ENCODE data around the gene NTMT1.

Gene NTMT1

GRCh38 chr9:129667378-129667777 is 41.4 kb downstream of the NTMT1 start:
- no peaks in the 10 kb centered on the region for H3K36me3 ChIP-seq (ENCODE audit: control insufficient read depth in 1 of 2, insufficient read depth in 2 of 2, low read length in 2 of 2)
- no peak overlapping the region for H3K27ac ChIP-seq (ENCODE audit: low read depth, low read length)
- no peaks in the 10 kb centered on the region for H3K4me1 ChIP-seq (ENCODE audit: control insufficient read depth in 1 of 2, insufficient read depth in 2 of 2, low read length in 2 of 2)
- H3K4me3 ChIP-seq (ENCODE audit: low read depth in 1 of 2, low read length in 2 of 2), result no peak overlapping the region
- H3K9ac ChIP-seq (ENCODE audit: low read depth in 1 of 2, low read length in 2 of 2), result no peak overlapping the region
- peaks cover 11% of the 10 kb centered on the region in 2 donors for H3K27me3 ChIP-seq (ENCODE audit: control insufficient read depth in 1 of 2, insufficient read depth in 2 of 2, low read length in 2 of 2)
- H3K9me3 ChIP-seq (ENCODE audit: control insufficient read depth in 1 of 2, low read length in 2 of 2), result no peaks in the 10 kb centered on the region

DNA sequence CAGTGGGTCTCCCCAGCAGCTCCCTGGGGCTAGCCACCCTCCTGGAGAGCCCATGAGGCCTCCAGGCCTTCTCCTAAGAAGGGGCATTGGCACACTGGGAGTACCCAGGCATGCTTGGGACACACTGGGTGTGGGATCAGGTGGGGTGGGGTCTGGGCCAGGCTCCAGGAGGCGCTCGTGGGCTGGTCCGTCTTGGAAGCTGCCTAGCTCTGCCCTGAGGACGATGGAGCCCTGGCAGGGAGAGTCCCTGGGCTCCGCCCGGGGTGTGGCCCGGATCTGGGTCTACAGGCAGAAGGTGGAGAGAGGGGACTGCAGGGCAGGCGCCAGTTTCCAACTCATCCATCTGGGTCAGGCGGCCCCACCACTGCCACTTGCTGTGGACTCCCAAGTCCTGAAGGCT is 41.9 kb downstream of the NTMT1 start:
- Histone ChIP-seq H3K4me1 (ENCODE audit: control insufficient read depth in 1 of 2, insufficient read depth in 2 of 2, low read length in 2 of 2) (no peaks in the 10 kb centered on the region), H3K9ac (ENCODE audit: low read depth in 1 of 2, low read length in 2 of 2) (no peak overlapping the region), H3K4me3 (ENCODE audit: low read depth in 1 of 2, low read length in 2 of 2) (no peak overlapping the region), H3K36me3 (ENCODE audit: control insufficient read depth in 1 of 2, insufficient read depth in 2 of 2, low read length in 2 of 2) (no peaks in the 10 kb centered on the region), H3K9me3 (ENCODE audit: control insufficient read depth in 1 of 2, low read length in 2 of 2) (no peaks in the 10 kb centered on the region), H3K27me3 (ENCODE audit: control insufficient read depth in 1 of 2, insufficient read depth in 2 of 2, low read length in 2 of 2) (peaks cover 11% of the 10 kb centered on the region in 2 donors), H3K27ac (ENCODE audit: low read depth, low read length) (no peak overlapping the region)

DNA sequence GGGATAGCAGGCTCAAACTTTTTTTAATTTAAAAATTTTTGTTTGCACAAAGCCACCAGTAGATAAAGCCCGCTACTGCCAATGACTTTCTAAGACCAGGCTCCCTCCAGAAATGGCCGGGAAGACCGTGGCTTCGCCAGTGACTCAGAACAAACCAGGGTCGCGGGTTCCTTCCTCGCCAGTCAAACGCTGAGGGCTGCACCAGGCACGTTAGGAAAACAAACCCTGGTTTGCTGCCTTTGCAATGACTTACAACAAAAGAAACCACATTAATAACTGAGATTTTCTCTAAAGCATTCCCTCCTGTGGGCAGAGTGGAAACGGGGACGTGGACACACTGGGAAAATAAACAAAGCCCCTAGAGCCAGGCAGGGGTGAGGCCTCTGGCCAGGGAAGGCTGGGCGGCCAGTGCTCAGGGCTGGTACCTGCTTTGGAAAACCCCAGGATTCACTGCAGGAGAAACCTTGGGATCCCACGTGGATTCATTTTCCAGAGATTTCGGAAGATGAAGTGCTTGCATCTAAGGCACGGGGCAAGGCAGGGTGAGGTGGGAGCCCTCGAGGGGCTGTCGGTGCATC is 43.3 kb downstream of the NTMT1 start:
- no peak overlapping the region for H3K9ac ChIP-seq (ENCODE audit: low read depth in 1 of 2, low read length in 2 of 2)
- no peak overlapping the region for H3K4me3 ChIP-seq (ENCODE audit: low read depth in 1 of 2, low read length in 2 of 2)
- no peaks in the 10 kb centered on the region for H3K9me3 ChIP-seq (ENCODE audit: control insufficient read depth in 1 of 2, low read length in 2 of 2)
- H3K27me3 ChIP-seq (ENCODE audit: control insufficient read depth in 1 of 2, insufficient read depth in 2 of 2, low read length in 2 of 2), result peaks cover 11% of the 10 kb centered on the region in 2 donors
- no peak overlapping the region for H3K27ac ChIP-seq (ENCODE audit: low read depth, low read length)
- no peaks in the 10 kb centered on the region for H3K36me3 ChIP-seq (ENCODE audit: control insufficient read depth in 1 of 2, insufficient read depth in 2 of 2, low read length in 2 of 2)
- H3K4me1 ChIP-seq (ENCODE audit: control insufficient read depth in 1 of 2, insufficient read depth in 2 of 2, low read length in 2 of 2), result no peaks in the 10 kb centered on the region

- Histone ChIP-seq H3K27me3 (ENCODE audit: control insufficient read depth in 1 of 2, insufficient read depth in 2 of 2, low read length in 2 of 2) (peaks cover 7 to 11% of the 10 kb centered on the region in 2 donors), H3K27ac (ENCODE audit: low read depth, low read length) (no peak overlapping the region), H3K36me3 (ENCODE audit: control insufficient read depth in 1 of 2, insufficient read depth in 2 of 2, low read length in 2 of 2) (no peaks in the 10 kb centered on the region), H3K4me1 (ENCODE audit: control insufficient read depth in 1 of 2, insufficient read depth in 2 of 2, low read length in 2 of 2) (no peaks in the 10 kb centered on the region), H3K9ac (ENCODE audit: low read depth in 1 of 2, low read length in 2 of 2) (no peak overlapping the region), H3K9me3 (ENCODE audit: control insufficient read depth in 1 of 2, low read length in 2 of 2) (no peaks in the 10 kb centered on the region), H3K4me3 (ENCODE audit: low read depth in 1 of 2, low read length in 2 of 2) (no peak overlapping the region)
Observed at GRCh38 chr9:129669946-129670345, 44.0 kb downstream of the NTMT1 start.

- no peaks in the 10 kb centered on the region for H3K9me3 ChIP-seq (ENCODE audit: control insufficient read depth in 1 of 2, low read length in 2 of 2)
- no peak overlapping the region for H3K4me3 ChIP-seq (ENCODE audit: low read depth in 1 of 2, low read length in 2 of 2)
- H3K36me3 ChIP-seq (ENCODE audit: control insufficient read depth in 1 of 2, insufficient read depth in 2 of 2, low read length in 2 of 2), result no peaks in the 10 kb centered on the region
- peaks cover 7 to 11% of the 10 kb centered on the region in 2 donors for H3K27me3 ChIP-seq (ENCODE audit: control insufficient read depth in 1 of 2, insufficient read depth in 2 of 2, low read length in 2 of 2)
- H3K27ac ChIP-seq (ENCODE audit: low read depth, low read length), result no peak overlapping the region
- no peak overlapping the region for H3K9ac ChIP-seq (ENCODE audit: low read depth in 1 of 2, low read length in 2 of 2)
- no peaks in the 10 kb centered on the region for H3K4me1 ChIP-seq (ENCODE audit: control insufficient read depth in 1 of 2, insufficient read depth in 2 of 2, low read length in 2 of 2)
Observed at GRCh38 chr9:129671065-129671464, 45.1 kb downstream of the NTMT1 start.

- H3K4me3 ChIP-seq (ENCODE audit: low read depth in 1 of 2, low read length in 2 of 2), result no peak overlapping the region
- H3K27me3 ChIP-seq (ENCODE audit: control insufficient read depth in 1 of 2, insufficient read depth in 2 of 2, low read length in 2 of 2), result peaks cover 7 to 11% of the 10 kb centered on the region in 2 donors
- no peak overlapping the region for H3K27ac ChIP-seq (ENCODE audit: low read depth, low read length)
- no peaks in the 10 kb centered on the region for H3K36me3 ChIP-seq (ENCODE audit: control insufficient read depth in 1 of 2, insufficient read depth in 2 of 2, low read length in 2 of 2)
- no peak overlapping the region for H3K9ac ChIP-seq (ENCODE audit: low read depth in 1 of 2, low read length in 2 of 2)
- H3K9me3 ChIP-seq (ENCODE audit: control insufficient read depth in 1 of 2, low read length in 2 of 2), result no peaks in the 10 kb centered on the region
- H3K4me1 ChIP-seq (ENCODE audit: control insufficient read depth in 1 of 2, insufficient read depth in 2 of 2, low read length in 2 of 2), result no peaks in the 10 kb centered on the region
Observed at GRCh38 chr9:129671519-129671918, 45.6 kb downstream of the NTMT1 start.

- no peaks in the 10 kb centered on the region for H3K36me3 ChIP-seq (ENCODE audit: control insufficient read depth in 1 of 2, insufficient read depth in 2 of 2, low read length in 2 of 2)
- no peak overlapping the region for H3K27ac ChIP-seq (ENCODE audit: low read depth, low read length)
- peaks cover 0 to 2% of the 10 kb centered on the region in 2 donors for H3K27me3 ChIP-seq (ENCODE audit: control insufficient read depth in 1 of 2, insufficient read depth in 2 of 2, low read length in 2 of 2)
- H3K9me3 ChIP-seq (ENCODE audit: control insufficient read depth in 1 of 2, low read length in 2 of 2), result no peaks in the 10 kb centered on the region
- H3K4me1 ChIP-seq (ENCODE audit: control insufficient read depth in 1 of 2, insufficient read depth in 2 of 2, low read length in 2 of 2), result no peaks in the 10 kb centered on the region
- no peak overlapping the region for H3K9ac ChIP-seq (ENCODE audit: low read depth in 1 of 2, low read length in 2 of 2)
- no peak overlapping the region for H3K4me3 ChIP-seq (ENCODE audit: low read depth in 1 of 2, low read length in 2 of 2)
Observed at GRCh38 chr9:129672702-129673101, 46.7 kb downstream of the NTMT1 start.

DNA sequence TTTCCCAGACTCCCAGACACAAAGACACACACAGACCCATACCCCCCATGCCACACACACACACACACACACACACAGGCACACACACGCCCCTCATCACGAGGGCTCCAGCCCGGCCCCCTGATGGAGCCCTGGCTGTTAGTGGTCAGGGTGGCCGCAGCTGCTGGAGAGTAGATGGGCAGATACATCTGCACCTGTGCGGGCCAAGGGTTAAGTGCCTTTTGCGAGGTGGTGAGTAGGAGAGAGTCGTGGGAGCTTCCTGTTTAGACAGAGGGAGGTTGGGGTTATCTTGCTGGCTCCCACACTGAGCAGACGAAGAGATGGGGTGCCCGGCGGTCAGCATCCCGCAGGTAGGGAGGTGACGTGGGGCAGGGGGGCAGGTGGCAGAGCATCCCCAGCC is 47.6 kb downstream of the NTMT1 start:
- no peaks in the 10 kb centered on the region for H3K4me1 ChIP-seq (ENCODE audit: control insufficient read depth in 1 of 2, insufficient read depth in 2 of 2, low read length in 2 of 2)

GRCh38 chr9:129674229-129674628 is 48.3 kb downstream of the NTMT1 start:
- Histone ChIP-seq H3K9ac (ENCODE audit: low read depth in 1 of 2, low read length in 2 of 2) (no peak overlapping the region), H3K27ac (ENCODE audit: low read depth, low read length) (no peak overlapping the region), H3K36me3 (ENCODE audit: control insufficient read depth in 1 of 2, insufficient read depth in 2 of 2, low read length in 2 of 2) (no peaks in the 10 kb centered on the region), H3K9me3 (ENCODE audit: control insufficient read depth in 1 of 2, low read length in 2 of 2) (no peaks in the 10 kb centered on the region), H3K4me3 (ENCODE audit: low read depth in 1 of 2, low read length in 2 of 2) (no peak overlapping the region), H3K4me1 (ENCODE audit: control insufficient read depth in 1 of 2, insufficient read depth in 2 of 2, low read length in 2 of 2) (no peaks in the 10 kb centered on the region), H3K27me3 (ENCODE audit: control insufficient read depth in 1 of 2, insufficient read depth in 2 of 2, low read length in 2 of 2) (no peaks in the 10 kb centered on the region)

More for the DNA sequence above, 47.6 kb downstream of the NTMT1 start:
- Histone ChIP-seq H3K36me3 (ENCODE audit: control insufficient read depth in 1 of 2, insufficient read depth in 2 of 2, low read length in 2 of 2) (no peaks in the 10 kb centered on the region), H3K9ac (ENCODE audit: low read depth in 1 of 2, low read length in 2 of 2) (no peak overlapping the region), H3K27ac (ENCODE audit: low read depth, low read length) (no peak overlapping the region), H3K27me3 (ENCODE audit: control insufficient read depth in 1 of 2, insufficient read depth in 2 of 2, low read length in 2 of 2) (no peaks in the 10 kb centered on the region), H3K9me3 (ENCODE audit: control insufficient read depth in 1 of 2, low read length in 2 of 2) (no peaks in the 10 kb centered on the region), H3K4me3 (ENCODE audit: low read depth in 1 of 2, low read length in 2 of 2) (no peak overlapping the region)

DNA sequence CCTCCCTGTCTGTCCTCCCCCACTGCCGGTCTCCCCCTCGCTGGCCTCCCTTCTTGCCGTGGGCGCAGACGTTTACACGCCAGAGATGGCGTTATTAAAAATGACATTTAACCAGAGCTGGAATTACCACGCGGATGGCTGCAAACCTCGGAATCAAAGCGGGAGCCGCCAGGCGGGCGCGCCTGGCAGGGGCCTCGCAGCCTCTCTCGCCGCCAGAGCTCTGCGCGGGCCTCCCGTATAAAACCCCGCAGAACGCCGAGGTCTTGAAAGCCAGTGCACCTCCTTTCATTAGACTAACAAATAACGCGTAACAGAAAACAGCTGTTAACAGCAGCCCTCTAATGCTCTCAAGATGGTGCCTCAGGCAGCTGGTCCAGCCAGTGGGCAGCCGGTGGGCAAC is 49.7 kb downstream of the NTMT1 start:
- Histone ChIP-seq H3K27me3 (ENCODE audit: control insufficient read depth in 1 of 2, insufficient read depth in 2 of 2, low read length in 2 of 2) (no peaks in the 10 kb centered on the region), H3K27ac (ENCODE audit: low read depth, low read length) (no peak overlapping the region), H3K36me3 (ENCODE audit: control insufficient read depth in 1 of 2, insufficient read depth in 2 of 2, low read length in 2 of 2) (no peaks in the 10 kb centered on the region), H3K9ac (ENCODE audit: low read depth in 1 of 2, low read length in 2 of 2) (no peak overlapping the region), H3K4me3 (ENCODE audit: low read depth in 1 of 2, low read length in 2 of 2) (no peak overlapping the region), H3K4me1 (ENCODE audit: control insufficient read depth in 1 of 2, insufficient read depth in 2 of 2, low read length in 2 of 2) (no peaks in the 10 kb centered on the region), H3K9me3 (ENCODE audit: control insufficient read depth in 1 of 2, low read length in 2 of 2) (no peaks in the 10 kb centered on the region)

DNA sequence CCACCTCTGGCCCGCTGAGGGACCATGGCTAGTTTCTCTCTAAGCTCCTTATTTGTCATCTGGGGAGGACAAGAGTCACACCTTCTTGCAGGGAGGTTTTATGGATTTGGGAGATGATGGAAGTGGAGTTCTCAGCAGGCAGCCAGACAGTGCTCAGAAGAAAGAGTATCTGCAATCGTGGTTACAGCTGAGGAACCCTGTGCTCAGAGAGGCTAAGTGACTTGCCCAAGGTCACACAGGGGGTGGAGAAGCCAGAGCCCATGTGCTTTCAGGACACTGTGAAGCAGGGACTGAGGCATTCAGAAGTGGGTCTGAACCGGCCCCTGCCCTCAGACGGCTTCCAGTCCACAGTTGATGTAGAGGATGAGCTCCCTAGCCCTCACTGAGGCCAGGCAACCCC is 50.3 kb downstream of the NTMT1 start:
- Histone ChIP-seq H3K27ac (ENCODE audit: low read depth, low read length) (no peak overlapping the region), H3K9me3 (ENCODE audit: control insufficient read depth in 1 of 2, low read length in 2 of 2) (no peaks in the 10 kb centered on the region), H3K36me3 (ENCODE audit: control insufficient read depth in 1 of 2, insufficient read depth in 2 of 2, low read length in 2 of 2) (no peaks in the 10 kb centered on the region), H3K9ac (ENCODE audit: low read depth in 1 of 2, low read length in 2 of 2) (no peak overlapping the region), H3K27me3 (ENCODE audit: control insufficient read depth in 1 of 2, insufficient read depth in 2 of 2, low read length in 2 of 2) (no peaks in the 10 kb centered on the region), H3K4me1 (ENCODE audit: control insufficient read depth in 1 of 2, insufficient read depth in 2 of 2, low read length in 2 of 2) (no peaks in the 10 kb centered on the region), H3K4me3 (ENCODE audit: low read depth in 1 of 2, low read length in 2 of 2) (no peak overlapping the region)

Measured in duodenal mucosa (tissue), 2 donors.